HG02571 (cell line): ENCODE data around the gene PKD1L1.
"Not testable (repeated sequence)": the region's sequence is repeated elsewhere in the genome, so short reads cannot be mapped to it uniquely, and the experiment has no call there.

ENCODE experiments used
- ATAC-seq: cut with Tn5 transposase; IDR thresholded peaks from one replicate; pipeline ENCODE4 v1.9.1; 2021; ENCODE audit warnings: mild to moderate bottlenecking, moderate library complexity; ENCODE audit not compliant: unreplicated experiment

Gene PKD1L1

DNA sequence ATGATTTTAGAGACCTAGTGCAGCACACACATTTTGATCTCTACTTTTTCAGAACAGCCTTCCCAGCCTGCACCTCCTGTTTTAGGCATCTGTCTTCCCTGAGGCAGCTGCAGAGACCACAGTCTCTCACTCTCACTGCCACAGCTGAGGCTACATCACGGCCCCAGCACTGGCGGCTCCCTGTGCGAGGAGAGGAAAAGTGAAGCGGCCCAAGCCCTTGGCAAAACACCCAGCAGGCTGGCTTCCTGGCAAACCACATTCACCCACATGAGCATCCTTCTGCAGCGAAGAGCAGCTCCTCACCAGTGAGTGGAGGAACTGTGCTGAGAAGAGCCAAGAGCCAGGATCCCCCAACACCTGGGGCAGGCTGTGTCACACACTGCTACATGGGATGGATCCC, 17.2 kb upstream of the PKD1L1 start:
- ATAC-seq: no peak

- no peak for ATAC-seq
These were observed 14.0 kb upstream of the PKD1L1 start for GRCh38 chr7:47962262-47962661.

DNA sequence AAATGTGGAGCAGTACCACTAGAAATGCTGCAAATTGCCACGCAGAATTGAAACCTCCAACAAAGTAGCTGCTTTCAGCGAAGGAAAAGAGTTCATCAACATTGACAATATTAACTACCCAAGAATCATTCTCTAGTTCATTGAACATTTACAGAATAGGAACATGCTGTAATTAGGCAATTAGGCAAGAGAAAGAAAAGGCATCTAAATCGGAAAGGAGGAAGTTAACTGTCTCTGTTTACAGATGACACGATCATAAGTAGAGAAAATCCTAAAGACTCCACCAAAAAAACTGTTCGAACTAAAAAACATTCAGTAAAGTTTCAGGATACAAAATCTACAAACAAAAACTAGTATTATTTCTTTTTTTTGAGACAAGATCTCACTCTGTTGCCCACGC, 8.9 kb upstream of the PKD1L1 start:
- ATAC-seq: no peak

- ATAC-seq: no peak
These were observed 8.0 kb upstream of the PKD1L1 start for GRCh38 chr7:47956220-47956619.

- ATAC-seq: peak; percentile 52
These were observed 6.1 kb upstream of the PKD1L1 start for GRCh38 chr7:47954231-47954911.

DNA sequence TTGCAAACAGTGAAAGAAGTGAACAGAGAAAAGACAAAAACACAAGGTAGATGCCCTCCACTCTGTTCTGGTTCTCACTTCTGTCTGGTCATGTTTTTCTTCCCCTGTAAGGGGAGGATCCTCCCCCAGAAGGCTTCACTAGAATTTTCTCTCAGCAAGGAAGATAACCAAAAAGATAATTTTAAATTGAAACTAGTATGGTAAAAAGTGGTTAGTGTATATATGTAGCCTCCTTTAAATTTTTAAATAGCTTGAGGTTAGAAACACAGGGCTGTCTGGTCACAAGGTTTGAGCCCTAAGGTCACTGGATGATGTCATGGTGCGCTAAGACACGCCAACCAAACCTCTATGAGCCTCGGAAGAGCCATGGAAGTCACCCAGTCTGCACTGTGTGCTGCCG, 5.6 kb upstream of the PKD1L1 start:
- peak; percentile 60 for ATAC-seq

GRCh38 chr7:47952224-47952623, 4.0 kb upstream of the PKD1L1 start:
- no peak for ATAC-seq

GRCh38 chr7:47951374-47951773, 3.1 kb upstream of the PKD1L1 start:
- ATAC-seq: no peak

DNA sequence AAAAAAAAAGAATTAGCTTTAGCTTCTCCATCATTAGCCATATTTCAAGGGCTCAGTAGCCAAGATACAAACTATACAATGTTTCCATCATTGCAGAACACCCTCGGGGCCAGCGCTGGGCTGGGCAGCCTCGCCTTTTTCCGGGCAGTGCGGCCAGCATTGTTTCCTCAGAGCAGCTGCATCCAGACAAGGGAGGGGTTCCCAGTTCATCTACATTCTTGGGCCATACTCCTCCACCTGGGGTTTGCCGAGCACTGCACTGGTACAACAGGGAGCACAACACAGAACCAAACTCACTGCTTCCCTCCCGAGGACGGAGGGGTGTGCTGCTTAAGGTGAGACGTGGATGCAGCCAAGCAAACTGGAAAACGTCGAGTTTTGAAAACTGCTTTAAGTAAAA, 2.4 kb upstream of the PKD1L1 start:
- ATAC-seq: no peak

GRCh38 chr7:47949703-47950102, 1.4 kb upstream of the PKD1L1 start:
- no peak for ATAC-seq

- no peak for ATAC-seq
These were observed 914 bp downstream of the PKD1L1 start for GRCh38 chr7:47947355-47947749.

- no peak for ATAC-seq
These were observed 1.5 kb downstream of the PKD1L1 start for GRCh38 chr7:47946581-47947354.

- peak; percentile 55 for ATAC-seq
These were observed 2.8 kb downstream of the PKD1L1 start for GRCh38 chr7:47945261-47946015.

GRCh38 chr7:47944536-47945260, 3.6 kb downstream of the PKD1L1 start:
- ATAC-seq: no peak

GRCh38 chr7:47943676-47944474, 4.4 kb downstream of the PKD1L1 start:
- ATAC-seq: no peak

DNA sequence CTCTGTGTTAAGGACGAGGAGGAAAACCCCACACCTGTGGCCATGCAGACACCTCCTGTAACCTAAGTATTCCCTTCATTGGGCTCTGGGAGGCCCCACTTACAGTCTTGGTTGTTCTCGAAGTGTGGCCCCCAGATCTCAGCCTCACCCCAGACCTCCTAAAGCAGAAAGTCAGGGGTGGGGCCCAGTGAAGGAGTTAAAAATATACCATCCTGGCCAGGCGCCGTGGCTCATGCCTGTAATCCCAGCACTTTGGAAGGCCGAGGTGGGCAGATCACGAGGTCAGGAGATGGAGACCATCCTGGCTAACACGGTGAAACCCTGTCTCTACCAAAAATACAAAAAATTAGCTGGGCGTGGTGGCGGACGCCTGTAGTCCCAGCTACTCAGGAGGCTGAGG, 5.6 kb downstream of the PKD1L1 start:
- not testable (repeated sequence) for ATAC-seq

GRCh38 chr7:47942132-47942531, 6.1 kb downstream of the PKD1L1 start:
- ATAC-seq: no peak

GRCh38 chr7:47941136-47941844, 7.0 kb downstream of the PKD1L1 start:
- no peak for ATAC-seq

GRCh38 chr7:47940088-47941013, 7.9 kb downstream of the PKD1L1 start:
- no peak for ATAC-seq
